ENCODE measurements around the gene RAB39B.
A peak's percentile ranks its signal among the peaks of the same experiment; 100 is the strongest.

The RAB39B gene

DNA sequence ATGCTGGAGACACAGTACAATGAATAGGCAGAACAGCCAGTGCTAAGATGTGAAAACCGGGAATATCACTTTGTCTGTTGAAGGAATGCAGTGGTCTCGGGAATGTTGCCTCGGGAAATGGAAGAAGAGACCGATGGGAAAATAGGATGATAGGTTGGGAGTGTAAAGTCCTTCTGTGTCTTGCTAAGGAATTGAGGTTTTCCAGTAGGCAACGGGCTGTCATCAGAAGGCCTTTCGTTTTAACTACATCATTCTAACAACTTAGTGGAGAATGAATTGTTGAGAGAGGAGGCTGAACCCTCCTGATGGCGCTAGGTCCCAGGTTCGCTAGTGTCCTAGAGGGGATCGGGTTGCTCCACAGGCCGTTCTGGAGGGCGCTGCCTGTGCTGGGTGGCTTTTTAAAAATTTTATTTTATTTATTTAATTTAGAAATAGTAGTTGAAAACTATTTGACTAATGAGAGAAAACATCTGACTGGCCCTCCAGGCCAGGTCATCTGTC lies 47.3 kb downstream of the RAB39B start (continued):
- TF ChIP-seq ZNF792 (tag by site-specific recombination; IDR thresholded peaks at IDR 0.05) (no peak), ZNF114 (tag by site-specific recombination; IDR thresholded peaks at IDR 0.05) (no peak), SETDB1 (IDR thresholded peaks at IDR 0.05; ENCODE audit: insufficient read length, low read length) (no peak), ZNF510 (tag by site-specific recombination; IDR thresholded peaks at IDR 0.05; ENCODE audit: insufficient replicate concordance) (no peak), ZNF341 (tag by site-specific recombination; IDR thresholded peaks at IDR 0.05; ENCODE audit: low read depth) (peak; percentile 94), HOXC10 (CRISPR knock-in tag; IDR thresholded peaks at IDR 0.05) (no peak), TRIM28 (IDR thresholded peaks at IDR 0.05; ENCODE audit: borderline replicate concordance, low read length) (no peak)

GRCh38 chrX:155216179-155216939 lies 47.9 kb downstream of the RAB39B start, which contains the start of gene VBP1:
Gene VBP1 (plus strand): TSS chrX:155216460. CDS start chrX:155216483, 23 bp downstream.
- POLR2A ChIA-PET = interaction anchor here (0.7 to 1.7 kb wide), 3 partner anchors 19 to 298 kb away, joined by 3 to 4 read pairs (median 3); no protein-coding TSS in a partner anchor
- TF ChIP-seq ZNF473 (tag by site-specific recombination; IDR thresholded peaks at IDR 0.05) = no peak
- TF ChIP-seq ZNF223 (tag by site-specific recombination; IDR thresholded peaks at IDR 0.05) = no peak
- no peak for TF ChIP-seq ZNF23 (tag by site-specific recombination; IDR thresholded peaks at IDR 0.05; ENCODE audit: borderline replicate concordance)
- TF ChIP-seq SCRT2 (tag by site-specific recombination; IDR thresholded peaks at IDR 0.05) = no peak
- peak; percentile 82 for TF ChIP-seq ZNF76 (tag by site-specific recombination; IDR thresholded peaks at IDR 0.05; ENCODE audit: borderline replicate concordance, low read depth)
- TF ChIP-seq, protein P1, sequence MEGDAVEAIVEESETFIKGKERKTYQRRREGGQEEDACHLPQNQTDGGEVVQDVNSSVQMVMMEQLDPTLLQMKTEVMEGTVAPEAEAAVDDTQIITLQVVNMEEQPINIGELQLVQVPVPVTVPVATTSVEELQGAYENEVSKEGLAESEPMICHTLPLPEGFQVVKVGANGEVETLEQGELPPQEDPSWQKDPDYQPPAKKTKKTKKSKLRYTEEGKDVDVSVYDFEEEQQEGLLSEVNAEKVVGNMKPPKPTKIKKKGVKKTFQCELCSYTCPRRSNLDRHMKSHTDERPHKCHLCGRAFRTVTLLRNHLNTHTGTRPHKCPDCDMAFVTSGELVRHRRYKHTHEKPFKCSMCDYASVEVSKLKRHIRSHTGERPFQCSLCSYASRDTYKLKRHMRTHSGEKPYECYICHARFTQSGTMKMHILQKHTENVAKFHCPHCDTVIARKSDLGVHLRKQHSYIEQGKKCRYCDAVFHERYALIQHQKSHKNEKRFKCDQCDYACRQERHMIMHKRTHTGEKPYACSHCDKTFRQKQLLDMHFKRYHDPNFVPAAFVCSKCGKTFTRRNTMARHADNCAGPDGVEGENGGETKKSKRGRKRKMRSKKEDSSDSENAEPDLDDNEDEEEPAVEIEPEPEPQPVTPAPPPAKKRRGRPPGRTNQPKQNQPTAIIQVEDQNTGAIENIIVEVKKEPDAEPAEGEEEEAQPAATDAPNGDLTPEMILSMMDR (tag by site-specific recombination; IDR thresholded peaks at IDR 0.05) = peak; percentile 60; the same call in 1 of the 2 replicates
- no peak for TF ChIP-seq TCF7L2 (IDR thresholded peaks at IDR 0.05; ENCODE audit: borderline replicate concordance, low read depth, low read length)
- no peak for TF ChIP-seq ZNF433 (tag by site-specific recombination; IDR thresholded peaks at IDR 0.05; ENCODE audit: low read depth)
- TF ChIP-seq, protein P2, sequence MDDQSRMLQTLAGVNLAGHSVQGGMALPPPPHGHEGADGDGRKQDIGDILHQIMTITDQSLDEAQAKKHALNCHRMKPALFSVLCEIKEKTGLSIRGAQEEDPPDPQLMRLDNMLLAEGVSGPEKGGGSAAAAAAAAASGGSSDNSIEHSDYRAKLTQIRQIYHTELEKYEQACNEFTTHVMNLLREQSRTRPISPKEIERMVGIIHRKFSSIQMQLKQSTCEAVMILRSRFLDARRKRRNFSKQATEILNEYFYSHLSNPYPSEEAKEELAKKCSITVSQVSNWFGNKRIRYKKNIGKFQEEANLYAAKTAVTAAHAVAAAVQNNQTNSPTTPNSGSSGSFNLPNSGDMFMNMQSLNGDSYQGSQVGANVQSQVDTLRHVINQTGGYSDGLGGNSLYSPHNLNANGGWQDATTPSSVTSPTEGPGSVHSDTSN (CRISPR knock-in tag; IDR thresholded peaks at IDR 0.05) = peak; percentile 83; the same call in 1 of the 2 replicates
- no peak for TF ChIP-seq ZNF48 (tag by site-specific recombination; IDR thresholded peaks at IDR 0.05)
- peak; percentile 28; the same call in 1 of the 2 replicates for TF ChIP-seq ZBTB11 (tag by site-specific recombination; conservative IDR thresholded peaks at IDR 0.05; ENCODE audit: low read depth)
- TF ChIP-seq KLF10 (tag by site-specific recombination; IDR thresholded peaks at IDR 0.05) = peak; percentile 57; the same call in 1 of the 2 replicates
- TF ChIP-seq, protein P3, sequence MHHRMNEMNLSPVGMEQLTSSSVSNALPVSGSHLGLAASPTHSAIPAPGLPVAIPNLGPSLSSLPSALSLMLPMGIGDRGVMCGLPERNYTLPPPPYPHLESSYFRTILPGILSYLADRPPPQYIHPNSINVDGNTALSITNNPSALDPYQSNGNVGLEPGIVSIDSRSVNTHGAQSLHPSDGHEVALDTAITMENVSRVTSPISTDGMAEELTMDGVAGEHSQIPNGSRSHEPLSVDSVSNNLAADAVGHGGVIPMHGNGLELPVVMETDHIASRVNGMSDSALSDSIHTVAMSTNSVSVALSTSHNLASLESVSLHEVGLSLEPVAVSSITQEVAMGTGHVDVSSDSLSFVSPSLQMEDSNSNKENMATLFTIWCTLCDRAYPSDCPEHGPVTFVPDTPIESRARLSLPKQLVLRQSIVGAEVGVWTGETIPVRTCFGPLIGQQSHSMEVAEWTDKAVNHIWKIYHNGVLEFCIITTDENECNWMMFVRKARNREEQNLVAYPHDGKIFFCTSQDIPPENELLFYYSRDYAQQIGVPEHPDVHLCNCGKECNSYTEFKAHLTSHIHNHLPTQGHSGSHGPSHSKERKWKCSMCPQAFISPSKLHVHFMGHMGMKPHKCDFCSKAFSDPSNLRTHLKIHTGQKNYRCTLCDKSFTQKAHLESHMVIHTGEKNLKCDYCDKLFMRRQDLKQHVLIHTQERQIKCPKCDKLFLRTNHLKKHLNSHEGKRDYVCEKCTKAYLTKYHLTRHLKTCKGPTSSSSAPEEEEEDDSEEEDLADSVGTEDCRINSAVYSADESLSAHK (tag by site-specific recombination; IDR thresholded peaks at IDR 0.05) = no peak
- TF ChIP-seq PATZ1 (tag by site-specific recombination; IDR thresholded peaks at IDR 0.05) = peak; percentile 20; the same call in 1 of the 2 replicates
- TF ChIP-seq ZBTB8A (tag by site-specific recombination; IDR thresholded peaks at IDR 0.05) = peak; percentile 42; the same call in 1 of the 2 replicates
- TF ChIP-seq SP7 (tag by site-specific recombination; IDR thresholded peaks at IDR 0.05) = 0 out of 2 replicates have a peak, but pooled peaks have one; percentile 26

More at GRCh38 chrX:155216179-155216939, 47.9 kb downstream of the RAB39B start, which contains the start of gene VBP1:
- H3K36me3 ChIP-seq (ENCODE audit: control insufficient read depth in 2 of 2, insufficient read depth in 1 of 2, low read length in 2 of 2) = peaks cover 11 to 14% of the 10 kb centered on the region in 2 experiments
- no peaks in the 10 kb centered on the region for H3K9me3 ChIP-seq (ENCODE audit: control insufficient read depth, insufficient read depth, low read depth, low read length)
- H3K4me3 ChIP-seq (ENCODE audit: low read depth, low read length) = peak within 1 kb of the TSS; percentile 89
- peak within 1 kb of the TSS; percentile 69 for H3K27ac ChIP-seq (ENCODE audit: extremely low read depth, low read depth, low read length)
- CTCF ChIA-PET = interaction anchor here (0.8 to 1.4 kb wide), 2 partner anchors 10 to 75 kb away, joined by 3 to 6 read pairs; no protein-coding TSS in a partner anchor
- H3K4me1 ChIP-seq (ENCODE audit: control insufficient read depth, insufficient read depth, low read length) = 0 out of 2 replicates have a peak, but pooled peaks cover 3% of the 10 kb centered on the region
